HUDEP-2 (cell line): Measurements from ENCODE around the gene HARBI1.

Experiments
- DNase-seq, 76 experiments: peaks; one replicate each; lab custom pipeline; 2025; ENCODE audit not compliant: unreplicated experiment in 76 of 76; lab: John Stamatoyannopoulos, UW

The HARBI1 gene, protein sequence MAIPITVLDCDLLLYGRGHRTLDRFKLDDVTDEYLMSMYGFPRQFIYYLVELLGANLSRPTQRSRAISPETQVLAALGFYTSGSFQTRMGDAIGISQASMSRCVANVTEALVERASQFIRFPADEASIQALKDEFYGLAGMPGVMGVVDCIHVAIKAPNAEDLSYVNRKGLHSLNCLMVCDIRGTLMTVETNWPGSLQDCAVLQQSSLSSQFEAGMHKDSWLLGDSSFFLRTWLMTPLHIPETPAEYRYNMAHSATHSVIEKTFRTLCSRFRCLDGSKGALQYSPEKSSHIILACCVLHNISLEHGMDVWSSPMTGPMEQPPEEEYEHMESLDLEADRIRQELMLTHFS

DNA sequence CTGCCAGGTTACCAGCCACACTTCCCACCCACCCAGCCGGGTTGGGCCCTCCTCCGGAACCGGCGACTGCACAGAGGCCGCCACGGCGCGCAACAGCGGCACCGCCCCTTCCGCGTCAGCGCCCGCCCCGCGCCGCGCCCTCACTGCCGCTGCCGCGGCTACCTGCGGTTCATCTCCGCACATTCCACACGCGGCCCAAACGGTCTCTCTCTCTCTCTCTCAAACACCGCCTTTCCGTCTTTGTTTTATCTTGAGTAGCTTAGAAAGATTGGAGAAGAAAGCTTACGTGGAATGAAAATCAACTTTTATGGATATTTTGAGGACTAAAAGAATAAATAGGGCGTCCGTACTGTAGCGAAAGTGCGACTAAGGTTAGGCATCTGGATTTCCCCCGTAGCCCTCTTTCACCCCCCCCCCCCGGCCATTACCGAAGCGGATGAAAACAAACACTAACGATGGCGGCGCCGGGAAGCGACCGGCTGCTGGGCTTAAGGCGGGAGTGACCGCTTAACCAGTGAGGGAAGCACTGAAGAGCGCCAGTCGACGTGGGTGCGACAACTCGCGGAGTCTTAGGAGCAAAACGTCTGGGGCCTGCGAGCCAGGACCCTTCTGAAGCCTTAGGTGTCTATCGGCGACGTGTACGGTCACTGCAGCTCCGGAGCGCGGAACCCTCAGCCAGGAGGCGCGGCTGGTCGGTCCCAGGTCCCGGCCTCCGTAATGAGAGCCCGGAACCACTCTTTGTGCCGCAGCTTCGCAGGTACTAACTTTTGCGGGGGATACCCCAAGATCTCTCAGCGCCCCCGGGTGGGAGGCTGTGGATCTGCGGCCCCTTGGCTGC is at the start of gene HARBI1, which contains the start of gene ATG13:
Gene HARBI1, minus strand, starts transcription at position 94 of the 838 bp plus-strand sequence. CDS start 990 bp downstream, outside the sequence.
Gene ATG13, plus strand, starts transcription at position 420 of the 838 bp plus-strand sequence. CDS start 26,739 bp downstream, outside the sequence.
- DNase-seq = peak in 74 of 76 experiments; percentile 17 to 88 (median 78)

DNA sequence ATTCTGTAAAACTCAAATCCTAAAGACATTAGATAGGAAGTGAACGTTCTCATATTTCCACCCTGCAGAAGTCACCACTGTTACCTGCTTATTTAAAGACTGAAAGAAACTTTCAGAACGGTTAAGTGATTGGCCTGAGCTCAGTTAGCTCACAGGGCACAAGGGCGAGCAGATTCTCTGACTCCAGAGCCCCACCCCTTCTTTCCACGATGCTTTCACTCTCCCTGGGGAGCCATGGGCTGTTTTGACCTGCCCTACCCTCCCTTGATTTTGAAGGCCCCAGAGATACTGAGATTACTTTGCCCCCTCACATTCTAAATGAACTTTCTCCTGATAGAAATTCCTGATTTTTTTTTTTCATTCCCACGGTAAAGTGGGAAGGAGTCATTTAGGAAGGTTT is 49.5 kb upstream of the HARBI1 start:
- no peak for DNase-seq

DNA sequence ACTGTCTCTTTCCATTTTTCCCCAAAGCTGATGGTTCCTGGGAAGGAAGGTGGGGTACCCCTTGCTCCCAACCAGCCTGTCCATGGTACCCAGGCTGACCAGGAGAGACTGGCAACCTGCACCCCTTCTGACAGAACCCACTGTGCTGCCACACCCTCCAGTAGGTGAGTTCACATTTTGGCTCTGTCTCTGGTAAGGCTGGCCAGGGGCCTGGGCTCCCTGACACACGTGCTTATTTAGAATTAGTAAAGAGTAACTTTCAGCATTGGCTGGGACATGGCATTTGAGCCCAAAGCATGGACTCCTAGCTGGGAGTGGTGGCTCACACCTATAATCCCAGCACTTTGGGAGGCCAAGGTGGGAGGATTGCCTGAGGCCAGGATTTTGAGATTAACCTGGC is 48.3 kb upstream of the HARBI1 start:
- no peak for DNase-seq

DNA sequence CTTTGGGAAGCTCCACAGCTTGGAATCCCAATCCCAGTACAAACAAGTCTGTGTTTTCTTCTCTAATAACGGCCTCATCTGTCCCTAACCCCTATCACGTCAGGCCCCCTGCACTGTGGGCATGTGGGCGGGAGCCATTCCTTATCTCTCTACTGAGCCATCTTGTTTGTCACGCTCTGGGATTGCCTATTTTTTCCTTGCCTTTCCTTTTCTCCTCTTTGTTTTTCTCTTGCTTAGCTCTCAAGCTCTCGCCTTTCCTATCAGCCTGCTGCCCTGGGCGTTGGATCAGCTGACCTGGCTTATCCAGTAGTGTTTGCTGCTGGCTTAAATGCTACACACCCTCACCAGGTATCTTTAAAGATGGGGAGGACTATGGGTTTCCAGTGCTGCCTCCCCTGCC is 47.6 kb upstream of the HARBI1 start:
- peak in 38 of 76 experiments; percentile 5 to 60 (median 26) for DNase-seq

DNA sequence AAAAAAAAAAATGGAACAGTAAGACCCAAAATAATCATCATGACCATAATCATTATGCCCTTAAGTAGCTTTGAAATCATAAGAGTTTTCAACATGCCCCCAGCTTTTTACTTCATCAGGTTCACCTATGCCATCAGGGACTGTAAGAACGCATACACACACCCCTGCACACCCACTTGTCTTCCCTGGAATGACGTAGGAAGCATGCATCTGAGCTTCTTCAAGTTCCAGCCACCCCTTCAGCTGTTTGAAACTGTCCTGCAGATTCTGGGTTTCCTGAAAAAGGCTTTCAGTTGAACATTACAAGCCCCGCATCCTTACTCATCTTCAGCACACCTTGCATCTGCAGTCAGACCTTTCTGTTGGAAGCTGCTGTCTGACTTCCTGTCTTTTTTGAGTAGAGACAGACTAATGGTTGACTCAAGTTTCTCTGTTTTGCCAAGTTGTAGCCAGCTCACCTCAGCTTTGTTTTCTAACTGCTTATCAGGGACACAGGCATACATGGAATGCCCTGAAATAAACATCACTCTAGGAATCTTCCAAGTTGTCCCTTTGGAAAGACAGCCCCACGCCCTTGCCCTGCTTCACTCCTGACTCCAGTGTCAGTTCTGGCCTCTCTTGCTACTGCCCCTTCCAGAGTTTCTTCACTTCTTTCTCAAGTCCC is 46.4 kb upstream of the HARBI1 start:
- DNase-seq = no peak

DNA sequence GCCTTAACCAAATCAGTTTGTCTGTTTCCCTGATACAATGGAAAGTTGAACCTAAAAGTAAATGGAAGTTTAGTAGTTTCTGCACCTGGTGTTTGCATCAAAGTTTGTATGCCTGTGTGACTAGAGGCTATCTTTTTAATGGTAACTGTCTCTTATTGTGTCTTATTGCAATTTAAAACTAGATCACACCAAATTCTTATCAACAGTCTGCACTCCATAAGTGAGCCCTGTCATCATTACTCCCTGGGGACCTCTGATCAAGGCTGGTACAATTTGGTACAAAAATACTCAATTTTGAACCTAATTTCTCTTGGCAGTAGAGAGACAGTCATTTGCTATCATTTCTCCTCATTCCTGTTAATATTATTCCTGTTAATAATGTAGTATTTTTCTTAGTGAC is 45.3 kb upstream of the HARBI1 start:
- peak in 16 of 76 experiments; percentile 4 to 49 (median 24) for DNase-seq

DNA sequence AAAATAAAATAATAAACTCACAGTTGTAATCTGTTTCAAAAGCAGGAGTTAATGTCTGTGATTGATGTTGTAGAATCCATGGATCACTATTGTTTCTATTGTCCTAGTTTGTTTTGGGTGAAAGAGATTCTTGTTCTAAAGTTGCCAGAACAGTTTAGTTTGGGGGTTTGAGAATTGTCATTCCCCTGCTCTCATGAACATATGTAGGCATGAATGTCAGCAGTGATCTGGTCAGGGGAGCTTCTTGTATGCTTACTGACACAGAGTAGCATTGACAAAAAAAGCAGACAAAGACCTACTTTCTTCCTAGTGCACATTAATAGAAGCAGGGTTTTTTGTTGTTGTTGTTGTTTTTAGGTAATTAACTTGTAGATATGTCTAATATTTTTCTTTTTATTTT is 44.8 kb upstream of the HARBI1 start:
- DNase-seq = no peak

DNA sequence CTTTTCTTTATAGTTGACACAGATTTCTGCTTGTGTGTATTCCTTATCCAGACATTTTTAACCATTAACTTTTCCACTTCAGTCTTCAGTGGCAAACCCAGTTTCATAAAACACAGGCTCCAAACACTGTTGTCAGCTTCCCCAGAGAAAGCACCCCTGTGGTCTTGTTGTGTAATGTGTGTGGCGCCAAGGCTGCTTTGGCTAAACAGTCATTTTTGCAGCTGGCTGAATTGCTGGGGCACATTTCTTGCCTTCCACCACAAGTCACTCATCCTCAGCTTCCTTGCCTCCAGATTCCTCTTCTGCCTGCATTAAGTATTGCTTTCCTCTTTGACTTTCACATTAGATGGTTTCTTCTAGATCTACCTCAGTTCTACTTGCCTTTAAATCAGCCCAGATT is 42.9 kb upstream of the HARBI1 start:
- DNase-seq = no peak

DNA sequence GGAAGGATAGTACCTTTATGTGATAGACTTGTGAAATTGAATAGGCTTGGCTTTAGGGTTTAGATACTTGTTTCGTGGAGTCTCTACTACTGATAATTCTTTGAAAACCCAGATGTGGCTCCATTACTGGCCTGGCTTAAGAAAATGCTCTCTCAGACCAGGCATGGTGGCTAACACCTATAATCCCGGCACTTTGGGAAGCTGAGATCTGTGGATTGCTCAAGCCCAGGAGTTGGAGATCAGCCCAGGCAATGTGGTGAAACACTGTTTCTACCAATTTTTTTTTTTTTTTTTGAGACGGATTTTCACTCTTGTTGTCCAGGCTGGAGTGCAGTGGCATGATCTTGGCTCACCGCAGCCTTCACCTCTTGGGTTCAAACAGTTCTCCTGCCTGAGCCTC is 41.2 kb upstream of the HARBI1 start:
- no peak for DNase-seq

DNA sequence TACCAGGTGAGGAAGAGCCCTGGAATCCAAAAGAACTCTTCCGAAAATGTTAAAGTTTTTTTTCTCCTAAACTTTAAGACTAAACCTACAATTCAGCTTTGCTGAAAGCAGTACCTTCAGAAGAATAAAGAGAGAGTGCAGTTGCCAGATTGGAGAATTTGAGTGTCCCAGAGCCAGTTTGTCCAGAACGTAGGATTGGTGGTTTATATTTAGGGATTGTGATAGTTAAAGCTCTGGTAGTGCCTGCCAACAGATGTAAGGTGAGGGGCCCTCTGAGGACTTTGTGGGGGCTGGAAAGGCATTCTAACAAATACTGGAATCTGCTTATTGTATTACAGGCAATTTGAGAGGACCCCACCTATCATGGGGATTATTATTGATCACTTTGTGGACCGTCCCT is 40.2 kb upstream of the HARBI1 start:
- no peak for DNase-seq

DNA sequence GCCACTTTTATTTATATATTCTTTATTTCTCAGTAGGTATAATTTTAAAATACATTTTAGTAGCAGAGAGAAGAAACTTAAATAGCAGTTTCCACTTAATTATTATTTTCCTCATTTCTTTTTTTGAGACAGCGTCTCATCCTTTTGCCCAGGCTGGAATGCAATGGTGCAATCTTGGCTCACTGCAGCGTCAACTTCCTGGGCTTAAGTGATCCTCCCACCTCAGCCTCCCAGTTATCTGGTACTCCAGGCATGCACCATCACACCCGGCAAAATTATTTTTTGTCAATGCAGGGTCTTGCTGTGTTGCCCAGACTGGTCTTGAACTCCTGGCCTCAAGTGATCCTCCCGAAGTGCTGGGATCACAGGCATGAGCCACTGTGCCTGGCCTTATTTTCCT is 38.6 kb upstream of the HARBI1 start:
- DNase-seq = no peak

DNA sequence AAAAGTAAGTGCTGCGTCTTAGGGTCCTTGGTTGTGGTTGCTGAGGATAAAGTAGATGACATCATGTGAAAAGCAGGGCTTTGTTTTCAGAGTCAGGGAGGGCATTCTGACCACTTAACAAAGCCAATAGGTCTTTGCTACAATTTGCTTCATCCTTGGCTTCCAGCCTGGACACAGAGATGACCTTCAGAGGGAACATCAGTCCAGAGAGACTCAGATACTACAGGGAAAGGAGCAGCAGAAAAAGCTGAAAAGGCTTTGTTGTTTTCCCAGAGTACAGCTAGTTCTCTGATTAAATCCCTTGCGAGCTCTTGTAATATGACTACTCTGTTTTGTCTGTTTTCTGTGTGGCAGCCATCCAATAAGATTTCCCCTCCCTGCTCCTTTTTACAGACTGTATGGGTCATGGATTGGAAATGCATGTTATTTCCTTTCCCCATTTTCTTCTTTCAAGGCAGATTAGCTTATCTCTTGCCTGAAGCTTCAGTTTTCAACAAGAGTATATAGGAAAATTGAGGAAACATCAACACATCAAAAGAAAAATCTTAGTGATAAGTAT is 32.2 kb upstream of the HARBI1 start:
- DNase-seq = no peak

DNA sequence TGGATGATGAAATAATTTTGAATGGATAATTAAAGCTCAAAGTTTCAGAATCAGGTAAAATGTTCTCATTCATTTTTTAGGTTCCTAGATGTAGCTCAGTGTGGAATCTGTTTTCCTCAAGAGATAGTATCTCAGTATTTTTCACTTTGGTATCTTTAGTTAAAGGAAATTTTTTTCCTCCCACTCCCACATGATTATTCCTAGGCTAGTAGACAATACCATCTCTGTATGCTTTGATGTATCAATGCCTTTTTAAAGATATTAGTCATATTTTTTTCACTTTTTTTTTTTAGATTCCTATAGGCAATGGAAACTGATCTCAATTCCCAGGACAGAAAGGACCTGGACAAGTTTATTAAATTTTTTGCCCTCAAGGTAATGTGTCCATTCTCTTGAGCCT is 27.0 kb upstream of the HARBI1 start:
- DNase-seq = no peak

DNA sequence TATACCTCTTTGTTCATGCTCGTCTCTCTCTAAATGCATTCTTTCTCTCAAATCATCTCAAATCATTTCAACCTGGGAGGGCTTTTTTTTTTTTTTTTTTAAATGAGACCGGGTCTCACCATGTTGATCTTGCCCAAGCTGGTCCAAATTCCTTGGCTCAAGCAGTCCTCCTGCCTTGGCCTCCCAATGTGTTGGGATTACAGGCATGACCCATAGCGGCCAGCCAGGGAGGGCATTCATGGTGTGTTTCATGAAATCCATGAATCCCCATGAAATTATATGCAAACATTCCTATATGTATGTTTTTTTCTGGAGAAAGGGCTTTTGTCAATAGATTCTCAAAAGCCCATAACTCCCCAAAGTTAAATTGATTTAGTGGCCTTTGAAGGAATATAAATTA is 26.5 kb upstream of the HARBI1 start:
- no peak for DNase-seq

DNA sequence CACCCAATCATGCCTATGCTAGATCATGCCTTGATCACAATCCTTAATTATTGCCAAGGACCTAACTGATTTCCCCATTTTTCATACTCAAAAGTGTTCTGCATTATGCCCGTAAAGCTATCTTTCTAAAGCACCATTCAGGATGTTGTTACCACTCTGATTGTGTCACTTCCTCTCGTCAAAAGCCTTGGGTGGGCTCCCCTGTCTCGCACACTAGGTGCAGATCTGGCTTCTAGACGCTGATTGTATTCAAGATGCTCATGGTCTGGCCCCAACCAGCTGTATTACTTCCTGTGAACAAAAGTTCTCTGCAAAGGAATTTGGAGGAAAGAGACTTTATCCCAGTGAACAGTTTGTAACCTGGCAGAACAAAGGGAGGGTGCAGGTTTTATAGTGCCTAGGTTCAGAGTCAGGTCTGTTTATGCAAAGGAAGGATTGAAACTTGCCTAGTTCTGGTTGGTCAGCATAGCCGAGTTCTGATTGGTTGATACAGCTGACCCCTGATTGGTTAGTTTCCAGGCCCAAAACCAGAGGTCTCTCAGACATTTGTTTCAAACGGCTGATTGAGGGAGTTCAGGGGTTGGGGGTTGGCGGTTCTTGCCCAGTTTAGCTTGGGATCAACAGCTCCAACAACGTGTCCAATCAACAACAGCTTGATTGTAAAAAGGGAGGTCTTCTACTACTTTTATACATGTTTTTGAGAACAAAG is 25.8 kb upstream of the HARBI1 start:
- DNase-seq = no peak

DNA sequence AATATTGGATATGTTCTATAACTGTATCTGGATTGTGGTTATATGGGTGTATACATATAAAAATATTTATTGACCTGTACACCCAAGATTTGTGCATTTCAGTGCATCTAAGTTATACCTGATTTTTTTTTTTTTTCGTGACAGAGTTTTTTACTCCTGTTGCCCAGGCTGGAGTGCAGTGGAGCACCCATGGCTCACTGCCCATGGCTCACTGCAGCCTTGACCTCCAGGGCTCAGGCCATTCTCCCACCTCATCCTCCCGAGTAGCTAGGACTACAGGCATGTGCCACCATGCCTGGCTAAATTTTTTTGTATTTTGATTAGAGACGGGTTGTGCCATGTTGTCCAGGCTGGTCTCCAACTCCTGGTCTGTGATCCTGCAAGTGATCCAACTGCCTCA is 24.6 kb upstream of the HARBI1 start:
- no peak for DNase-seq

DNA sequence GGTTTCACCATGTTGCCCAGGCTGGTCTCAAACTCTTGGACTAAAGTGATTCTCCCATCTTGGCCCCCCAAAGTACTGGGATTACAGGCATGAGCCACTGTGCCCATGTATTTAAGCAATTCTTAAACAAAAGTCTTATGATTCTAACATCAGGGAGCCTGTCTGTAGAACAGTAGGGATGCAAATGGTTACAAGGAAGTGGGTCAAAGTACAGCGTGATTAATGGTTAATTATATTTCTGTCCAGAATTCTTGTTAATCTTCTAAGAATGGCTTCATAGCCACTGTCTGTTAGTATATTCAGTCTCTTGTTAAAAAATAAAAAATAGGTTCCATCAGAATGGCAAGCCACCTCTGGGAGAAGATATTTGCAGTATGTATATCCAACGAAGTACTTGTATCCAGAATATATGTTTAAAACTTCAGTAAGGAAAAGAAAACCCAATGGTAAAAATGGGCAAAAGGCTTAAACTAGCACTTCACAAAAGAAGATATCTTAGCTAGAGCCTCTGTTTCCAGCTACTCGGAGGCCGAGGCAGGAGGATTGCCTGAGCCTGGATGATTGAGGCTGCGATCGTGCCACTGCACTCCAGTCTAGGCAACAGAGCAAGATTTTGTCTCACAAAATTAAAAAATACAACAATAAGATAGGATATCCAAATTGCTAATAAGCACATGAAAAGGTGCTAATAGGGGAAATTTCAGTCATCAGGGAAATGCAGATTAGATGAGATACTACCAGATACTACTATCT is 23.2 kb upstream of the HARBI1 start:
- DNase-seq = no peak

DNA sequence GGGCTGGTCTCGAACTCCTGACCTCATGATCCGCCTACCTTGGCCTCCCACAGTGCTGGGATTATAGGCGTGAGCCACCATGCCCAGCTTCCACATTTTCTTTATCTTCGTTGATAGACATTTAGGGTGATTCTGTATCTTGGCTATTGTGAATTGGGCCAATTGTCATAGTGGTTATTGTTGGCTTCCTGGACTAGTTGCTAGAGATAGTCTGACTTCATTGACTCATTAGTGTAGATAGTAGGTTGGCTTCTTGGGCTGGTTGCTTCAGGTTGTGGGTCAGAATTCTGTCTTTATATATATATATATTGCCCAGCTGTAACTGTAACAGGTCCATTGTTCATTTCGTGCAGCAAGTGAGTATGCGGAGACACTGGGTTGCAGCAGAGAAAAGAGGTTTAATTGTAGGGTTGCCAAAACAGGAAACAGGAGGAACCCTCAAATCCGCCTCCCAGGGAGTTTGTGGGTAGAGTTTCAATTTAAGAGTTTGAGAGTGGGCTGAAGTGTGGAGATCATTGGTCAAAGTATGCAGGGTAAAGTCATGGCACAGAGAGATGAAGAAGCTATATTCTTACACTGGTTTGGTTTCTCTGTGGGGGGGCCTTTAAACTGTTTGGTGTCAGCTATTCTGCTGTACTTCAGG is 22.3 kb upstream of the HARBI1 start:
- DNase-seq = no peak

DNA sequence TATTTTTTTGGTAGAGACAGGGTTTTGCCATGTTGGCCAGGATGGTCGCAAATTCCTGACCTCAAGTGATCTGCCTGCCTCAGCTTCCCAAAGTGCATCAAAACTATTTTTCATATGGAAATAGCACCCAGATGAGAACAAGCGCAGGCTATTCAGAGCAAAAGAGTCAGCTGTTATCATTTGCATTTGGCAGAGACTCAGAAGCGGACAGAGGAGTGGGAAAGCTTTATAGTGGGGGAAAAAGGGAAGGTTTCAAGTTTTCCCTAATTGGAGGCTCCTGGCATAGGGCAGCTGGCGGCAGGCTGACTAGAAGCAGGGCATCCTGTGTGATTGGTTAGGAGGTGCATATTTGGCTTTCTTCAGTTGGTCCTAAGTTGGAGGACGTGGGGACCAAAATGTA is 20.5 kb upstream of the HARBI1 start:
- DNase-seq = no peak
